Measurements from ENCODE around the gene BPI. TPM values are rescaled to one million over a fixed set of nuclear protein-coding genes. Genes with fewer than 3 reads are reported as not detected.

The BPI gene
- total RNA-seq, 1 donor, result 1.4 TPM

DNA sequence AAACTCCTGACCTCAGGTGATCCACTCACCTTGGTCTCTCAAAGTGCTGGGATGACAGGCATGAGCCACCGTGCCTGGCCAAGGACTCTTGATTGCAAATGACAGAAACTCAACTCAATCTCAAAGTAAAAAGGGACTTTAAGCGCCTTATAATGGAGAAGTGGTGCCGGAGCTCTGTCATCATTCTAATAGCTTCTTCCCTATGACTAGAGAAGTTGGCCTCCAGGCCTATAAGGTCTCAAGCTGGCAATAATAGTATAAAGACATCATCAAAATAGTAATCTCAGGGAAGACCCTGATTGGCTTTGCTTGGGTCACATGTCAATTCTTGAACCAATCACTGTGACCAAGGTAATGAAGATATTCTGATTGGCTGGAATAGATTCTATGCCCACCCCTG, 34.9 kb upstream of the BPI start:
- TF ChIP-seq, protein P1, sequence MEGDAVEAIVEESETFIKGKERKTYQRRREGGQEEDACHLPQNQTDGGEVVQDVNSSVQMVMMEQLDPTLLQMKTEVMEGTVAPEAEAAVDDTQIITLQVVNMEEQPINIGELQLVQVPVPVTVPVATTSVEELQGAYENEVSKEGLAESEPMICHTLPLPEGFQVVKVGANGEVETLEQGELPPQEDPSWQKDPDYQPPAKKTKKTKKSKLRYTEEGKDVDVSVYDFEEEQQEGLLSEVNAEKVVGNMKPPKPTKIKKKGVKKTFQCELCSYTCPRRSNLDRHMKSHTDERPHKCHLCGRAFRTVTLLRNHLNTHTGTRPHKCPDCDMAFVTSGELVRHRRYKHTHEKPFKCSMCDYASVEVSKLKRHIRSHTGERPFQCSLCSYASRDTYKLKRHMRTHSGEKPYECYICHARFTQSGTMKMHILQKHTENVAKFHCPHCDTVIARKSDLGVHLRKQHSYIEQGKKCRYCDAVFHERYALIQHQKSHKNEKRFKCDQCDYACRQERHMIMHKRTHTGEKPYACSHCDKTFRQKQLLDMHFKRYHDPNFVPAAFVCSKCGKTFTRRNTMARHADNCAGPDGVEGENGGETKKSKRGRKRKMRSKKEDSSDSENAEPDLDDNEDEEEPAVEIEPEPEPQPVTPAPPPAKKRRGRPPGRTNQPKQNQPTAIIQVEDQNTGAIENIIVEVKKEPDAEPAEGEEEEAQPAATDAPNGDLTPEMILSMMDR (IDR thresholded peaks at IDR 0.05; ENCODE audit: insufficient read depth, low read length), result no peak

DNA sequence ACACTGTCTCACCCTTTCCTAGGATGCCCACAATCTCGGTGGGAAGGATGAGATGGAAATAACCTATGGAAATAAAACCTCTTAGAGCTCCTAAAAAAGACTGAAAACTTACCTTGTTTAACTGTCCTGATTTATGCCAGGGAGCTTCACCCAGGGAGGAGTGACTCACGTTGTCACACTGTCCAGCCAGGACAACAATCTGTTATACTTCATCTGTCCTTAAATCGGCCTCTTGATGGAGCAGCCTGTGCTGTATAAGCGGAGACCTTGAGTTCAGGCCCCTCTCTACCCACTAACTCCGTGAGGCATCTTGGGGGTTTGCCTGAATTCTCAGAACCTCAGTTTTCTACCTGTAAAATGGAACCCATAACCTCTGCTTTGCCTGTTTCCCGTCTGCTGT, 34.2 kb upstream of the BPI start:
- no peak overlapping the region for H3K4me3 ChIP-seq (ENCODE audit: low read depth, low read length)
- TF ChIP-seq, protein P1 (IDR thresholded peaks at IDR 0.05; ENCODE audit: insufficient read depth, low read length), result no peak
- DNase-seq (ENCODE audit: low read depth), result no peak

More for the DNA sequence above, 34.9 kb upstream of the BPI start:
- no peak for DNase-seq (ENCODE audit: low read depth)
- no peak overlapping the region for H3K4me3 ChIP-seq (ENCODE audit: low read depth, low read length)

DNA sequence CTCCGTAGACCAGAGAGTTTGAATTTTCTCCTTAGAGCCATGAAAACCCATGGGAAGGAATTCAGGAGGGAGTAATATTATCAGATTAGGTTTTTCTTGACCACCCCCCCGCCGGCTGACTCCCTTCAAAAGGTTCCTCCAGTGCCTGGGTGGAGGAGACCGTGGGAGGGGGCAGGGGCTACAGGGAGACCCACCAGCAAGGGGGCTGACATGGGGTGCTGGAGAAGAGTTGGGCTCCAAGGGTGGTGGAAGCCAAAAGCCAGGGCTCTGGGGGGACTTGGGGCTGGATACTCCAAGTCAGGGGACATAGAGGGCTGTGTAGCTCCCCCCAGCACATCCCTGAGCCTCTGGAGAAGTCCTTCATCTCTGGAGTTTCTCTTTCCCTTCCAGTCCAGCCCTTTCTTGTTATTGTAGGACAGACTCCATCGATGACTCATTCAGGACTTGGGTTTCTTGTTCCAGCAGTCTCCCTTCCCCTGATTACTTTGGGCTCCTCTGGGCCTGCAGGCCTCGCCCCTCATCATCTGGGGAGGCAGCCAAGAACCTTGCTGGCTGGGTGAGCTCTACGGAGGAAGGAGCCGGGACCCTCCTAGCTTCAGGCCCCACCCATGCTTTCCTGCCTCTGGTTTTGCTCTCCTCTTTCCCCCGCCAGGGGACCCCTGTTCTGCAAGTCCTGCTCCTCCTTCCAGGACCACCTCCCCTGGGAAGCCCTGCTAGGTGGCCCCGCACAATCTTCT, 32.9 kb upstream of the BPI start:
- peak overlapping the region; percentile 17 for H3K4me3 ChIP-seq (ENCODE audit: low read depth, low read length)
- TF ChIP-seq, protein P1 (IDR thresholded peaks at IDR 0.05; ENCODE audit: insufficient read depth, low read length), result peak; percentile 28
- peak; percentile 99 for DNase-seq (ENCODE audit: low read depth)

DNA sequence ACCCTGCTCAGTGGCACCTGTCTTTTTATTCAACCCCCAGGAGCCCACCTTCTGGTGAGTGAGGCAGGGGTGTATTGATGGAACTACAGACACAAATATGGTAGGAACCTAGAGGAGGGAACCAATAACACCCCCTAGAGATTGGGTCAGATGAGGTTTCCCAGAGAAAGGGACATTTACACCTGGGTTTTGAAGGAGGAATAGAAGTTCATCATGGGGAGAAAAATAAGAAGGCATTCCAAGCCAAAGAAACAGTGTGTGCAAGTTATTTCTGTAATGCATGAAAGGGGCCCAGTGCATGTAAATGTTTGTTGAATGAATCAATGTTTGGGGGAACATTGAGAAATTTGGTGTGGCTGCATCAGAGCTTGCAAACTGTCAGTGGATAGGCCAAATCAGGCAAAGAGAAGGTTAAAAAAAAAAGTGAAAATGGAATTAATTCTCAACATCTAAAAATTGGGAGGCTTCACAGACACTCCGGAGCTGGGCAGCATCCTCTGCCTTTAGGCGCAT, 32.3 kb upstream of the BPI start:
- no peak overlapping the region for H3K4me3 ChIP-seq (ENCODE audit: low read depth, low read length)
- DNase-seq (ENCODE audit: low read depth), result peak; percentile 37
- TF ChIP-seq, protein P1 (IDR thresholded peaks at IDR 0.05; ENCODE audit: insufficient read depth, low read length), result no peak

DNA sequence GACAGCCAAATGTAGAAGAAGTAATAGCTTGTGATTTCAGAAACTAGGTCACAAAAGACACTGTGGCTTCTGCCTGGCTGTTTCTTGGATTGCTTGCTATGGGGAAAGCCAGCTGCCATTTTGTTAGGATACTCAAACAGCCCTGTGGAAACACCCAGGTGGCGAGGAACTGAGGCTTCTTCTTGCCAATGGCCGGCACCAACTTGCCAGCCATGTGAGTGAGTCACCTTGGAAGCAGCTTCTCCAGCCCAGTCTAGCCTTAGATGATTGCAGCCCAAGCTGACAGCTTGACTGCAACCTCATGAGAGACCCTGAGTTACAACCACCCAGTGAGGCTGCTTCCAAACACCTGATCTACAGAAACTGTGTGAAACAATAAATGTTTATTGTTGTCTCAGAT, 31.6 kb upstream of the BPI start:
- peak; percentile 57 for DNase-seq (ENCODE audit: low read depth)
- H3K4me3 ChIP-seq (ENCODE audit: low read depth, low read length), result no peak overlapping the region
- TF ChIP-seq, protein P1 (IDR thresholded peaks at IDR 0.05; ENCODE audit: insufficient read depth, low read length), result no peak

DNA sequence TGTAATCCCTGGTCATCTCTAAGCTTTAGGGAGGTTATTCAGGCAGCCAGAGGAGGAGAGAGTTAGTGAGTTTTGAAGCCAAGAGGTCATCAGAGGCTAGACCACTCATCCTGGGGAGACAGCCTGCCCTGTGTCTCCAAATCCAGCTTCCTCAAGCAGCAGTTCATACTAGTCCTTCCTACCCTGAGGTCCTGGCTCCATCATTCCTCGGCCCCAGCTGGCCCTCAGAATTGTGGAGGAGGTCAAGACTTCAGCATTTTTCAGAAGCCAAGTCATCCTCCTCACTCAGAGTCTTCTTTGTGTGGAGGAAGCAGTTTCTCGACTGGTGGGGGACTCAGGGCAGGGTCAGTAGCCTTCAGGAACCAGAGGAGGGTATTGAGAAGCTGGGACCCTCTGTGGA, 31.0 kb upstream of the BPI start:
- peak; percentile 69 for DNase-seq (ENCODE audit: low read depth)
- TF ChIP-seq, protein P1 (IDR thresholded peaks at IDR 0.05; ENCODE audit: insufficient read depth, low read length), result no peak

More for the DNA sequence above, 31.0 kb upstream of the BPI start:
- no peak overlapping the region for H3K4me3 ChIP-seq (ENCODE audit: low read depth, low read length)

Measured in fibroblast of the aortic adventitia (primary cell).